GM19351 (cell line): ENCODE results near the gene DCLK2.

ENCODE experiments used
- ATAC-seq: cut with Tn5 transposase; IDR thresholded peaks from one replicate; pipeline ENCODE4 v1.9.1; 2021; ENCODE audit warnings: mild to moderate bottlenecking, moderate library complexity; ENCODE audit not compliant: unreplicated experiment

DCLK2 gene

DNA sequence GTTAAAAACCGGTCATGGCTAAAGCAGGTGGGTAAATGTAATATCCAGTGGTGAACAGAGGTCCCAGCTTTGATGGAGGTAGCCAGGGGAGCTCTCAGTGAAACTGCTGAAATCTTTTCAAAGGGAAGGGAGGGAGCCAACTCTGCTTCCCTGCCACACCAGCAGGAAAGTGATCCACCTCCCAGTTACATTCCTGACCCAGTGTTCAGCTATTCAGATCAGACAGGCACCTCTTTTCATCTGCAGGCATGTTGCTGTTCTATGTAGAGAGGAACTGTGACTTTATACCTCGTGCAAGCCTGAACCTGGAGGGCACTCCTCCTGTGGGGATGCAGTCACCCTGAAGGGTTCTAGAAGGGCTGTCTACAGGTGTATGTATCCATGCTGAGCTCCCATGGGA, 37.6 kb downstream of the DCLK2 start:
- ATAC-seq: no peak

DNA sequence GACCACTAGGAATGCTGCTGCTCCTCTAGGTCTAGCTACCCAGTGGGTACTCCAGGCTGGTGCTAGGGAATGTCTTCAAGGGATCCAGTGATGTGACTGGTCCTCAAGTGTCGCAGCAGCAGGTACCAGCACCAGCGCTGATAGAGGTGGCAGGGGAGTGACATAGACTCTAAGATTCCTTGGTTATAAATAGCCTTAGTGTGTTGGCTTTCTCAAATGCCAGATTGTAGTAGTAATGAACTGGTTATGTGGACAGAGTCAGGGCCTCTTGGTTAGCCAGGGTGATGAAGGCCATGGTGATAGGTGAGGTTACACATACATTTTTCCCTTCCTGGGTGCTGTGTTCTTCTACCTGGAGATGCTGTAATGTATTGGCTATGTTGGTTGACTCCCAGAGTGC, 38.3 kb downstream of the DCLK2 start:
- ATAC-seq: no peak

DNA sequence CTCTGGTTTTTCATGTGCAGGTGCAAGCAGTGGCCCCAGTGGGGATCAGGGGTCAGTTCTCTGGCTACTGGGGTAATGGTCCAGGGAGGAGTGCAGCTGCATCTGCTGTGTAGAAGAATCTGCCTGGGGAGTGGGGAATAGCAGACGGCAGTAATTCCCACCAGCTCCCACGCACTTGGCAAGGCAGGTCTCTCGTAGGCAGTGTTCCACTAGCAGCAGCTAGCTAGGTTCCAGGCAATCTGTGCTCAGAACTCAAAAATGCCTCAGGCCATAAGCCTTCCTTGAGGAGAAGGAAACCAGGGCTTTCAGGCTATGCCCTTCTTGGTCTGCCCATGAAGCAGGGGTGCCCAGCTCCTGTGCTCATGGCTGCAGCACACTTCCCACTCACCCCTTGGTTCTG, 38.8 kb downstream of the DCLK2 start:
- no peak for ATAC-seq

DNA sequence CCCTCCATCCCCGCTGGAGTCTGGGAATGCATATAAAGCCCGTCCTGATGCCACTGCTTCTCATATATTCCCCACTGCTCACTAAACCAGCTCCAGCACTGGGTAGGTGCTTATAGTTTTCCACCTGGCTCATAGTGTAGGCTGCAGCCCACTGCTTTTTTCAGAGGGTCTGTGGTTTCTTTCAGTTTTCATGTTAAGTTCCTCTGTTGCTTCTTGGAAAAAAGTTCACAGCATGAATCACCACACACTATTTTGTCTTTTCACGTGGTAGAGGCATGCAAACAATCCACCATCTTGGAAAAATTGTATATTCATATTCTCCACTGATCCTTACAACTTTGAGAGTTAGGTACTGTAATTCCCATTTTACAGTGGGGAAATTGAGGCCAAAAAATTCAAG, 39.4 kb downstream of the DCLK2 start:
- ATAC-seq: no peak

DNA sequence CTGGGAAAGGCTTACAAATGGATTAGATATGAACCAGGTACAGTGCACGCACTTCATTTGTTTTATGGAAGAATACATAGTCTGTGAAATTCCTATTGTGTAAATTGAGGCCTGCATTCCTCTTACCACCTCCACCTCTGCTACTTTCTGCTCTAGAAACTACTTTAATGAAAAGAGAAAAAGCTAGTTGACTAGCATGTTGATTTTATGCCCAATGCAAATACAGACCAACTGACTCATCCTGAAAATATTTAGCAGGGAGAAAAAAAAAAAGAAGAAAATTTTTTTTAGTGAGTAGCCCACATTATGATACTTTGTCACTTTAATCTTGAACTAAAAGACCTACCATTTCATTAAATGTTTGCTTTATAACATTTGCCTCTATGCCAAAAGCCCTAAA, 41.2 kb downstream of the DCLK2 start:
- no peak for ATAC-seq

DNA sequence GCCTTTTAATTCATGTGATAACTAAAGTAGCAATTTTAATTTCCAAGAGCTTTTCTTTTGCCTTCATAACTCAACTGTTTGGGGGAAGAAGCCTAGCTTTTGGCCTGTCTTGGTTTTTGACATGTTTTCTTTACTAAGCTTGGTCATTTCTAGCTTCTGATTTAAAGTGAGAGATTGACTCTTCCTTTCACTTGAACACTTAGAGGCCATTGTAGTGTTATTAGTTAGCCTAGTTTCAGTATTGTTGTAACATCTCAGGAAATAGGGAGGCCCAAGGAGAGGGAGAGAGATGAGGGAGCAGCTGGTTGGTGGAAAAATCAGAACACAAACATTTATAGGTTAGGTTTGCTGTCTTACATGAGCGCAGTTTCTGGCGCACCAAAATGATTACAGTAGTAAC, 44.8 kb downstream of the DCLK2 start:
- no peak for ATAC-seq

DNA sequence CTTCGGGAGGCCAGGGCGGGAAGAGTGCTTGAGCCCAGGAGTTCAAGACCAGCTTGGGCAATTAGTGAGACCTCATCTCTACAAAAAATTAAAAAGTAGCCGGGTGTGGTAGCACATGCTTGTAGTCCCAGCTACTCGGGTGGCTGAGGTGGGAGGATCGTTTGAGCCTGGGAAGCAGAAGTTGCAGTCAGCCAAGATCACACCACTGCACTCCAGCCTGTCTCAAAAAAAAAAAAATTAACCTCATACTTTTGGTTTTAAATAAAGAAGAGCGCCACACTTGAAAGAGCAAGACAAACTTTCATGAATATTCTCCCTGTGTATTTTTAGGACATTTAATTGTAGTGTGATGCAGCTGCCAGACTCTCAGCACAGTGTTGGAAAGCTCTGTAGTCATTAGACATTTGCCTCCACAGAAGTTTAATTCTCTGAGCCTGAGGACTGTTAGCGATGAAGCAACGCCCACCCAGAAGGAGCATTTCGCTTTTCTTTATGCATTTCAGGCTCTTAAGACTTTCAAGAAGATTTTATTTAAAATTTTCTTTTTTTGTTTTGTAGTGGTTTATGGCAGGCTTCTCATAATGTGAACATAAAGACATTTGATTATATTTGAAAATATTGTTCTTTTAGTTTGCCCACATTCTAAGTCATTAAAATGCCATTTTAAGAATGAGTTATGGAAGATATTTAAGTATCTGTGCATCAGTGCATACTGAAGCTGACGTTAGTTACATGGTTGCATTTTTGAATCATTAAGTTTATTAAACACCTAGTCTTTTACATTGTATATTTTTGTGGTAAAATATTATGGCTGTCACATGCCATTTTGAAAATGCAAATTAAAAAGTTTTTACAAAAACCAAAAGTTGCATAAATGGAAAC, 45.8 kb downstream of the DCLK2 start:
- no peak for ATAC-seq

DNA sequence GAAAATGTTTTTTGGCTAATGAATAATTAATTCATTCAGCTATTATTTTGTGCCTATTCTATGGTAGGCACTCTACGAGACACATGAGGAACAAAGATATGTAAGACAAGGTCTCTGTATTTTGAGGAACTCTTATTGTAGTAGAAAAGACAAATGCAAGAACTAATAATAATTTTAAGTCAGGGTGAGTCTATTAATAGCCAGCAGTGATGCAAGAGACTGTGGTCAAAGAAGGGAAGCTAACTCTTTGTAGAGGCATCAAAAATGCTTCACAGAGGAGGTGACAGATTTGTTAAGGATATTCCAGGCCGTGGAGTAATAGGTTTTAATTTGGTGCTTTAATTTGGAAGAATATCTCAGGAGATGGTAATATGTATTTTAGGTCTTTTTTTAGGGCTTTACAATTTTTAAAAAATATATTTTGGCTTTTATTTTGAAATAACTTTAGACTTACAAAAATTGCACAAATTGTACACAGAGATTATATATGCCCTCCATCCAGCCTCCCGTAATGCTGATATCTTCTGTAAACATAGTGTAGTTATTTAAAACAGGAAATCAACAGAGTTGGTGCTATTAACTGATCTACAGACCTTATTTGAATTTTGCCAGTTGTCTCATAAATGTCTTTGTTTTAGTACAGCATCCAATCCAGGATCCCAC, 48.1 kb downstream of the DCLK2 start:
- ATAC-seq: peak; percentile 67

DNA sequence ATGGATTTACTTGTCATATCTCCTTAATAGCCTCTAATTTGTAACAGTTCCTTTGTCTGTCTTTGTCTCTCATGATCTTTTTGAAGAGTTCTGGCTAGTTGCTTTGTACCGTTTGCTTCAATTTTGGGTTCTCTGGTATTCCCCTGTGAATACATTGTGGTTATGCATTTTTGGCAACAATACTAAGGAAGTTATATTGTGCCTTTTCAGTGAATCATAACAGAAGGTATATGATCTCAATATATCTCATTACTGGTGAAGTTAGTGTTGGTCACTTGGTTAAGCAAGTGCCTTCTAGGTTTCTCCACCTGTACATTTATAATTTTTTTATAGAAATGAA, 48.6 kb downstream of the DCLK2 start:
- peak; percentile 77 for ATAC-seq

DNA sequence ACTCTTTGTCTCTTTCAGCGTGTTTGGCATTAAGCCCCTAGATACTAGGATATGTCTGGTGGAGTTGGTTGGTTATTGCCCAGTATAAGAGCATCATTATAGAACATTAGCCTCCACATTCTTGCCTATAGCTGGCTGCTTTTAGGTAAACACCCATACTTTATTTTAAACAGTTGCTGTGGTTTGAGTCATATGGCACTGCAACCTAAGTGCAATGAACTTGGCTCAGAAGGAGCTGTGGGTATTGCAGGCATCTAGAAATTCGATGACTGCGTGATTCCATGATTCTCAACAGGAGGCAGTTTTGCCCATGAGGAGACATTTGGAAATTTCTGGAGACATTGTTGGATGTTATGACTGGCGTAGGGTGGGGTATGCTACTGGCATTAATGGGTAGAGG, 49.5 kb downstream of the DCLK2 start:
- no peak for ATAC-seq

DNA sequence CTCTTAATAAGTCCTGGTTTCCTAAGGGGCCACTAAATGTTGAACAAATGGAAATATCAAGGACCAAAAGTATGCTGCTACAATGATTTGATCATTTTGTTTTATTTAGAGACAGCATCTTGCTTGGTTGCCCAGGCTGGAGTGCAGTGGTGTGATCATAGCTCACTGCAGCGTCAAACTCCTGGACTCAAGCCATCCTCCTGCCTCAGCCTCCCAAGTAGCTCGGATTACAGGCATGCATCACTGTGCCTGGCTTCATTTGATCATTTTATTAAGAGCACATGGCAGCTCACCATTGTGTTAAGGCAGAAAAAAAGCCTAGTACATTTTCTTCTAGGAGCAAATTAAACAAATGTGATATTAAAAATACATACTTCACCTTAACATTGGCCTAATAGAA, 52.7 kb downstream of the DCLK2 start:
- no peak for ATAC-seq

DNA sequence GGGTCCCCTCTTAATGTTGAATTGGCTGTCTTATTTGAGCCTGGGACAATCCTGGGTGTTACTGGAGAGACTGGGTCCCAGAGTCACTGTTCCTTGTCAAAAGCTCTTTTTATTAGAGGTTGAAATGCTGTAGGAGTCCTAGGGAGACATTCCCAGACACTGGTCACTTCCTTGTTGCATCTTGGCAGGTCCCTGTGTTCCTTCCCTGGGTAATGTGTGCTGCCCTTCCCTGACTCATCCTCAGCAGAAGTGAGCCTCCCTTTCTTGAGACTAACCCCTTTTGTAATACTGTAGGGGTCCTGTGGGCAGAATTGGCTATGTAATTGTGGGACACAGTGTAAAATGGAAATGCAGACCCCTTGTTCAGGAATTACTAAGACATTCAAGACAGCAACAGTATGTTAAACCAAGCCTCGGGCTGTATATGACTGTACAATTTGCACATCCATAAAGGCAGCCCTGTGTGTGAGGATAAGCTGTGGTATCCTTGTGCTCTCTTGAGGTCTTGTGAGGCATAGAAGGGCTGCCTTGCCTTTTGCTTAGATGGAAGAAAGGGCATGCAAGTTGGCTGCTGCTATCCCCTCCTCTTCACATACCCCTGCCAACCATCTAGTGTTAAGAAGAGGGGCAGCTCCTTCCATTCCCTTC, 53.5 kb downstream of the DCLK2 start:
- ATAC-seq: no peak

DNA sequence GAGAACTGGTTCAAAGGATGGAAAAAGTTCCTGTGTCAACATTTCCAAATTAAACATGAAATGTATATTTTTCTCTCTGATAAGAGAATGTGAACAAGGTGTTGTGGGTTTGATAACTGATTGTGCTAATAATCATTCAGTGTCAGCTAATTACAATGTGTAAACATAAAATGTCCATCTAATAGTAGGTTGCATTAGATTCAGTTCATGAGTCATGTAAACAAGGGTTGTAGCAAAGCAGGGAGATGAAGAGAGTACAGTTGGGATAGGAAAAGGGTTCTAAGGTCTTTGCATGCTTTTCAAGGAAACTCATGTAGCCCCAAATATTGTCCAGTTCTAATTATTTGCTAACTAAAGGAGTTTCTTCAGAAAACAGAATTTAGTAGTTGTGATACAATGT, 55.4 kb downstream of the DCLK2 start:
- no peak for ATAC-seq

DNA sequence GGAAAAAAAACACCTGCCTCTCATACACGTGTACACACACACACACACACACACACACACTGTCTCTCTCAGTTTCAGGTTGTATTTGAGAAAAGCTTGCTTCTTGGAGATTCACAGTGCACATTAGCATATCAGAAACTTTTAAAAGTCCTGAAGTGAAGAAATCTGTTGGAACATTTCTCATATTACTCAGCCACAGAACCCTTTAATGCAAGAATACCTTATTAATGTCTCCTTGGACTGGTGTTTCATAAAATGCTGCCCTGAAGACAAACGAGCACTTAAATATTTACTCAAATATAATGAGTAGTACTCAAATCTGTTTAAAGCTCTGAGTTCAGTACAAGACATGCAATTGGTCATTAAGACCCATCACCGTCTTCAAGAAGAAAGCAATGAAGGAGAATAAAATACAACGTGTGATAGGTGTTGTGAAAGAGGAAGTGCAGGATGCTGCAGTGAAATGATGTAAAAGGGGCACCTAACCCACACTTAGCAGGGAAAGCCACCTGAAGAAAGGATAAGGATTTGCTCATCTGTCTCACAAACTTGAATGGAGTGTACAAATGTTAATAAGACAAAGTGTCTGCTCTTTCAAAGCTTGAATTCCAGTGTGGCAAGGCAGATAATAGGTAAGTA, 57.0 kb downstream of the DCLK2 start:
- ATAC-seq: no peak

DNA sequence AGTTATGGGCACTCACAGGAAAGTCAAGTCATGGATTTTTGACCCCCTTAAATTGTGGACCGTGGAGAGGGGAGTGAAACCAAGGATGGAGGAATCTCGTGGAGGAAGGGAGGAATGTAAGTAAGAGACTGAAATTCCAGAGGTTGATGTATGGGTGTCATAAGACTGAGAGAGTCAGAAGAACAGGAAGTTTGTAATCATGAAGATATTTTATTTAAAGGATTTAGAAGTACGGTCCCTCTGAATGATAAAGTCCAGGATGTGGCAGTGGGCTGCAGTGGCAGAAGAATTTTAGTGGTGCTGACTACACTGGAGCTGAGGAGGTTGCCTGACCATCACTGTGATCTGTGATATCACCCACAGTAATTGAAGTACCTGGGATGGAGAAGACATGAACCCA, 57.8 kb downstream of the DCLK2 start:
- ATAC-seq: no peak

DNA sequence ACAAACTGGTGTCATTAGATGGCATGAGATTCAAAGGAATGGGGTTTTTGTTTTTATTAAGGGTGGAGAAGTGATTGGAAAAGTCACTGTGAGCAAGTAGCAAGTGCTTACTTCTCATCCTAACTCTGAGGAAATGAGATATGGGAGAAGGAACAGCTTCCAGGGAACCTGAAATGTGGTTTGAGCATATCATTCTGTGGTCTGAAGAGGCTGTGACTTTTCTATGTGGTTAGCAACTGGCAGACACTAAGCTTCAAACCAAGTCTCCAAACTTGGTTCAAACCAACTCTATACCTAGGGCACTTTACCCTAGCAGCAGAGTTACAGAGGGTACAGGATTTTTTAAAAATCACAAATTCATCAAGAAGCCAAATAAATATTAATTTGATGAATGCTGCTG, 58.2 kb downstream of the DCLK2 start:
- no peak for ATAC-seq

DNA sequence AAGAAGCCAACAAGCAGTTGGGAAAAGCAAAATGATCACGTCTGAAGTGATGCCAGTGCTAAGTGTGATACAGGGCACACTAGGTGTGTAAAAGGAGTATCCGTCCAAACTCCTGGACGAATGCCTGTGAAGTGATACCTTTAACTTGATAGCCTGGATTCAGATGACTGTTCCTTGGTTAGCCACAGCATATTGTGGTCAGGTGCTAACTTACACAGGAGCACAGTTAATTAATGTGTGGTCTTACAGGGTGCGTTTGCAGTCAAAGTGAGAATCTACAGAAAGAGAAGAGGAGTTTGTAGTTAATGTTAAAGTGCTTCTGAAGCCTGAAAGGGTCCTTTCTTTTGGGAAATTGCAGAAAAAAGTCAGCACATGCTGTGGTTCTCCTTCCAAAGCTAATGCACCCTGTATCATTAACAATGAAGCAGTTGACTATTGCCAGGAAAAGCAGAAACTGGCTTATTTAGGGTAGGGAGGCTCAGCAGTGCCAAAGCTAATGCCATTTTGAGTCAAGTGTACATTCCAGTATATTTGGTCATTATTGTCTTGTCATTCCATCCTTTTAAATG, 61.1 kb downstream of the DCLK2 start:
- peak; percentile 43 for ATAC-seq

DNA sequence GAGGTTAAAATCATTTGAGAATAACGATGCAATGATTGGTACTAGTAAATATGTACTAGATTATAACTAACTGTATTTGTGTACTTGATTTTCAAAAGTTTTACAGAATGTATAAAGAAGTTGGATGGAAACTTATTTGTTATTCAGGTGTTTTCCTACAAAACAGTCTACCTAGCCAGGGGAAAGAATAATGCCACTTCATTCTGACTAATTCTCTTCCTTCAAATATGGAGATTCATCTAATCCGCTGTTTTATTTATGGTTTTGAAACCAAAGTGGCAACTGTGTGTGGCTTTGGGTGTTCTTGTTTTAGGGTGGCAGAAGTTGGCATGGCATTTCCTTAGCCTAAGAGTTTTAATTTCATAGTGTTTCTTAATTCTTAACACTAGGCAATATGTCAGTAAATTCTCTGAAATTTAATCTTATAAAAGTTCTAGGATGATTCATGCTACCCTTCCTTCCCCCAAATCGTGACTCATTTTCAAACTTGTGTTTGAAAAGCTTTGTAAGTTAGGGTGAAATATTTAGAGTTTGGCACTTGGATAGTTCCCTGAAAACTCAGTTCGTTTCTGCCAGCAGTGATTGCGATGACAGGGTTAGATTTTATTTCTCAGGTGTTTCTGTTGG, 62.6 kb downstream of the DCLK2 start:
- no peak for ATAC-seq

DNA sequence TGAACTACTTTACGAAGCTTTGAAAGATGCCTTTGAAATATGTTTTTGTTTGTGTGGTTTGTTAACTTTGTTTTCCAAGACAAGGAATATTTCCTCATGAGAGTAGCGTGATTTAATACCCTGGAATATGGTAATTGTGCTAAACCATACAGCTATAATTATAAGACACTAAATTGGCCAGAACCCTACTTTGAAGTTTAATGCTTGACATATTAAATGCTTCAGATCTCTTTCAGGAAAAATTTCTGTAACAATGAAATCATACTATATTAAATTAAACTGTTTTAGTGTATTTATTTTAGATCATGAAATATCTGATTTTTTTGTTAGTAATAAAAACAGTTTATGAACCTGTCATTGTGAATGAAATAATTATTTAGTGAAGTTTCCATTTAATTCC, 63.5 kb downstream of the DCLK2 start:
- ATAC-seq: no peak

DNA sequence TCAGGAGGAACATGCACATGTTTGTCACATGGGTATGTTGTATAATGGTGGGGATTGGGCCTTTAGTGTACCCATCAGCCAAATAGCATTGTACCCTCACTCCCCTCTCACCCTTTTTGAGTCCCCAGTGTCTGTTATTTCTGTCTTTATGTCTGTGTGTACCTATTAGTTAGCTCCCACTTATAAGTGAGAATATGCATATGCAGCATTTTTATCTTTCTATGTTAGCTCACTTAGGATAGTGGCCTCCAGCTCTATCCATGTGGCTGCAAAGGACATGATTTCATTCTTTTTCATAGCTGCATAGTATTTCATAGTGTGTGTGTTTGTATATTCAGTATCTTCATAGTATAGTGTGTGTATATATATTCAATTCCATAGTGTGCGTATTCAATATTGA, 64.6 kb downstream of the DCLK2 start:
- no peak for ATAC-seq
